ENCODE results near the gene NACA2.

GRCh38 chr17:61591930-61592329 lies 911 bp upstream of the NACA2 start:
- TF ChIP-seq, protein P1, sequence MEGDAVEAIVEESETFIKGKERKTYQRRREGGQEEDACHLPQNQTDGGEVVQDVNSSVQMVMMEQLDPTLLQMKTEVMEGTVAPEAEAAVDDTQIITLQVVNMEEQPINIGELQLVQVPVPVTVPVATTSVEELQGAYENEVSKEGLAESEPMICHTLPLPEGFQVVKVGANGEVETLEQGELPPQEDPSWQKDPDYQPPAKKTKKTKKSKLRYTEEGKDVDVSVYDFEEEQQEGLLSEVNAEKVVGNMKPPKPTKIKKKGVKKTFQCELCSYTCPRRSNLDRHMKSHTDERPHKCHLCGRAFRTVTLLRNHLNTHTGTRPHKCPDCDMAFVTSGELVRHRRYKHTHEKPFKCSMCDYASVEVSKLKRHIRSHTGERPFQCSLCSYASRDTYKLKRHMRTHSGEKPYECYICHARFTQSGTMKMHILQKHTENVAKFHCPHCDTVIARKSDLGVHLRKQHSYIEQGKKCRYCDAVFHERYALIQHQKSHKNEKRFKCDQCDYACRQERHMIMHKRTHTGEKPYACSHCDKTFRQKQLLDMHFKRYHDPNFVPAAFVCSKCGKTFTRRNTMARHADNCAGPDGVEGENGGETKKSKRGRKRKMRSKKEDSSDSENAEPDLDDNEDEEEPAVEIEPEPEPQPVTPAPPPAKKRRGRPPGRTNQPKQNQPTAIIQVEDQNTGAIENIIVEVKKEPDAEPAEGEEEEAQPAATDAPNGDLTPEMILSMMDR (IDR thresholded peaks at IDR 0.05): no peak
- TF ChIP-seq POLR2A (IDR thresholded peaks at IDR 0.05): no peak
